Natural killer cell (primary cell): Measurements from ENCODE around the gene GUCA2A. TPM values are rescaled to one million over a fixed set of nuclear protein-coding genes. Genes with fewer than 3 reads are reported as not detected.

Source experiments
- ATAC-seq, 3 donors: fragments of 150-1000 bp in 2 of 3; fragments of 200-7000 bp in 1 of 3; cut with Tn5 transposase; 1 replicate in 1 of 3; 2 replicates in 2 of 3; pipeline ENCODE4 v1.10.0; 2021; ENCODE audit warnings: mild to moderate bottlenecking in 2 of 3, moderate library complexity in 2 of 3
- DNase-seq, 2 donors: peaks; one replicate each; pipeline versions ENCODE4 v3.0.0 to v3.0.0-alpha.2; 2013 to 2021; ENCODE audit warnings: mixed read lengths in 1 of 2
- H3K27ac ChIP-seq: one replicate; pipeline ENCODE4 v1.5.1; 2013; ENCODE audit warnings: mild to moderate bottlenecking, low read length
- H3K27me3 ChIP-seq: one replicate; pipeline ENCODE4 v1.6.1; 2013; ENCODE audit warnings: low read length; ENCODE audit not compliant: control insufficient read depth, insufficient read depth
- H3K36me3 ChIP-seq: one replicate; pipeline ENCODE4 v1.6.1; 2013; ENCODE audit warnings: low read length; ENCODE audit not compliant: control insufficient read depth, insufficient read depth
- H3K4me1 ChIP-seq: one replicate; pipeline ENCODE4 v1.6.1; 2013; ENCODE audit warnings: low read length; ENCODE audit not compliant: control insufficient read depth, insufficient read depth
- H3K4me3 ChIP-seq: one replicate; pipeline ENCODE4 v1.5.1; 2013; ENCODE audit warnings: low read length
- H3K9me3 ChIP-seq: one replicate; pipeline ENCODE4 v1.6.1; 2013; ENCODE audit warnings: low read length; ENCODE audit not compliant: control insufficient read depth, insufficient read depth
- H3K27ac Mint-ChIP-seq, 2 donors: one replicate each; pipeline ENCODE4 v1.8.0; 2022; ENCODE audit warnings: mild to moderate bottlenecking in 2 of 2, mixed read lengths in 2 of 2, moderate library complexity in 1 of 2
- H3K27me3 Mint-ChIP-seq, 2 donors: one replicate each; pipeline ENCODE4 v1.8.0; 2022; ENCODE audit warnings: low read depth in 2 of 2, mixed read lengths in 2 of 2
- H3K36me3 Mint-ChIP-seq: one replicate; pipeline ENCODE4 v1.8.0; 2022; ENCODE audit warnings: mixed read lengths
- H3K4me1 Mint-ChIP-seq, 2 donors: one replicate each; pipeline ENCODE4 v1.8.0; 2022; ENCODE audit warnings: mixed read lengths in 2 of 2
- H3K4me3 Mint-ChIP-seq: one replicate; pipeline ENCODE4 v1.8.0; 2022; ENCODE audit warnings: mild to moderate bottlenecking, moderate library complexity, mixed read lengths
- H3K9me3 Mint-ChIP-seq, 2 donors: one replicate each; pipeline ENCODE4 v1.8.0; 2022; ENCODE audit warnings: mixed read lengths in 2 of 2
- CTCF ChIP-seq: fragments of 200-600 bp; IDR thresholded peaks from one replicate; pipeline ENCODE4 v1.8.0; 2022; ENCODE audit warnings: antibody characterized with exemption
- WGBS: methylation state at CpG from one replicate; pipeline ENCODE4 v1.1.7; 2013; ENCODE audit warnings: missing lambda C conversion rate; ENCODE audit not compliant: insufficient coverage; 5-methylcytosine and 5-hydroxymethylcytosine counted together
- intact Hi-C: fragments of 100-400 bp; cut with micrococcal nuclease; formaldehyde crosslinking; loops from one replicate; pipeline ENCODE4 v1.14.2; 2022
- total RNA-seq, 4 donors: library from RNA; stranded (reverse); fragments of 120-200 nt in 1 of 4; gene quantifications; one replicate each; pipeline versions ENCODE4 v1.2.3 to v1.2.4, GENCODE V29; 2013 to 2022

The GUCA2A gene
- total RNA-seq, 3 donors from 2014 or later (not counting 1 experiment from before 2014, with no cell fraction given) = not detected

- H3K27ac Mint-ChIP-seq = no peak overlapping the region
- no peak for ATAC-seq
- peaks cover 3 to 13% of the 10 kb centered on the region in 2 donors for H3K27me3 Mint-ChIP-seq
- no peak overlapping the region for H3K27ac ChIP-seq
- H3K36me3 Mint-ChIP-seq = no peaks in the 10 kb centered on the region
- no peaks in the 10 kb centered on the region for H3K27me3 ChIP-seq
- intact Hi-C loops = no loop called here
- H3K36me3 ChIP-seq = no peaks in the 10 kb centered on the region
- peaks cover 0 to 5% of the 10 kb centered on the region in 2 donors for H3K4me1 Mint-ChIP-seq
- no peaks in the 10 kb centered on the region for H3K9me3 Mint-ChIP-seq
- WGBS = 70% methylated on average over 12 of the region's 13 CpGs
- H3K4me1 ChIP-seq = peaks cover 9% of the 10 kb centered on the region
- H3K4me3 ChIP-seq = no peak overlapping the region
- H3K4me3 Mint-ChIP-seq = no peak overlapping the region
- no peaks in the 10 kb centered on the region for H3K9me3 ChIP-seq
- TF ChIP-seq CTCF = no peak
- DNase-seq = no peak
These were observed 20.4 kb downstream of the GUCA2A start for GRCh38 chr1:42143896-42144710.

GRCh38 chr1:42142894-42143675 is 21.5 kb downstream of the GUCA2A start:
- no peak overlapping the region for H3K4me3 Mint-ChIP-seq
- intact Hi-C loops = no loop called here
- H3K27me3 Mint-ChIP-seq = peaks cover 3 to 13% of the 10 kb centered on the region in 2 donors
- Histone ChIP-seq H3K27ac (no peak overlapping the region), H3K9me3 (no peaks in the 10 kb centered on the region), H3K36me3 (no peaks in the 10 kb centered on the region), H3K27me3 (no peaks in the 10 kb centered on the region), H3K4me1 (peaks cover 9% of the 10 kb centered on the region), H3K4me3 (no peak overlapping the region)
- DNase-seq (no peak), ATAC-seq (no peak)
- H3K36me3 Mint-ChIP-seq = no peaks in the 10 kb centered on the region
- H3K27ac Mint-ChIP-seq = no peak overlapping the region
- 47% methylated on average over 4 of the region's 4 CpGs for WGBS
- H3K9me3 Mint-ChIP-seq = no peaks in the 10 kb centered on the region
- no peak for TF ChIP-seq CTCF
- H3K4me1 Mint-ChIP-seq = peaks cover 0 to 5% of the 10 kb centered on the region in 2 donors

- H3K36me3 ChIP-seq = no peaks in the 10 kb centered on the region
- no peak overlapping the region for H3K27ac Mint-ChIP-seq
- TF ChIP-seq CTCF = no peak
- no peaks in the 10 kb centered on the region for H3K27me3 ChIP-seq
- intact Hi-C loops = no loop called here
- no peaks in the 10 kb centered on the region for H3K9me3 Mint-ChIP-seq
- peaks cover 0 to 5% of the 10 kb centered on the region in 2 donors for H3K4me1 Mint-ChIP-seq
- peaks cover 3 to 13% of the 10 kb centered on the region in 2 donors for H3K27me3 Mint-ChIP-seq
- H3K4me3 Mint-ChIP-seq = no peak overlapping the region
- no peak for DNase-seq
- no peak overlapping the region for H3K4me3 ChIP-seq
- H3K4me1 ChIP-seq = peaks cover 9% of the 10 kb centered on the region
- no peak overlapping the region for H3K27ac ChIP-seq
- WGBS = 92% methylated on average over 5 of the region's 5 CpGs
- ATAC-seq = no peak
- H3K36me3 Mint-ChIP-seq = no peaks in the 10 kb centered on the region
- no peaks in the 10 kb centered on the region for H3K9me3 ChIP-seq
These were observed 22.6 kb downstream of the GUCA2A start for GRCh38 chr1:42141978-42142377.
